CD4-positive, CD25-positive, alpha-beta regulatory T cell (primary cell): ENCODE measurements around the gene DNAJC17. TPM values are rescaled to one million over a fixed set of nuclear protein-coding genes. Genes with fewer than 3 reads are reported as not detected.
A peak's percentile ranks its signal among the peaks of the same experiment; 100 is the strongest.

ENCODE experiments used
- ATAC-seq, 2 donors: fragments of 150-1000 bp; cut with Tn5 transposase; one replicate each; pipeline ENCODE4 v1.10.0; 2021; ENCODE audit warnings: low read depth in 2 of 2, moderate number of reproducible peaks in 2 of 2, moderate library complexity in 1 of 2
- DNase-seq, 3 donors: peaks; one replicate each; pipeline versions ENCODE4 v3.0.0 to v3.0.0-alpha.2; 2012 to 2022; ENCODE audit warnings: mixed read lengths in 1 of 3
- H3K27ac ChIP-seq: one replicate; pipeline ENCODE4 v1.7.0; 2013; ENCODE audit warnings: mild to moderate bottlenecking, low read length; ENCODE audit not compliant: insufficient read depth, poor library complexity, severe bottlenecking
- H3K27me3 ChIP-seq: one replicate; pipeline ENCODE4 v1.7.0; 2013; ENCODE audit warnings: low read length; ENCODE audit not compliant: control insufficient read depth, insufficient read depth
- H3K36me3 ChIP-seq: one replicate; pipeline ENCODE4 v1.7.0; 2013; ENCODE audit warnings: mild to moderate bottlenecking, low read length, moderate library complexity; ENCODE audit not compliant: control insufficient read depth, insufficient read depth
- H3K4me1 ChIP-seq: 2 replicates; pipeline ENCODE4 v1.7.0; 2013; ENCODE audit warnings: mild to moderate bottlenecking, low read length; ENCODE audit not compliant: insufficient read depth, control insufficient read depth, poor library complexity, severe bottlenecking
- H3K4me3 ChIP-seq: one replicate; pipeline ENCODE4 v1.7.0; 2013; ENCODE audit warnings: low read depth, mild to moderate bottlenecking, low read length, moderate library complexity
- H3K9me3 ChIP-seq, 2 experiments: 1 replicate in 1 of 2; 2 replicates in 1 of 2; pipeline ENCODE4 v1.7.0; 2013; ENCODE audit warnings: low read length in 2 of 2, mild to moderate bottlenecking in 1 of 2, moderate library complexity in 1 of 2; ENCODE audit not compliant: control insufficient read depth in 2 of 2
- H3K27ac Mint-ChIP-seq, 3 donors: one replicate each; pipeline ENCODE4 v1.8.0; 2020 to 2022; ENCODE audit warnings: mild to moderate bottlenecking in 3 of 3, mixed read lengths in 3 of 3, moderate library complexity in 2 of 3
- H3K27me3 Mint-ChIP-seq: one replicate; pipeline ENCODE4 v1.8.0; 2022; ENCODE audit warnings: mild to moderate bottlenecking, mixed read lengths
- H3K36me3 Mint-ChIP-seq: one replicate; pipeline ENCODE4 v1.8.0; 2020; ENCODE audit warnings: mixed read lengths
- H3K4me1 Mint-ChIP-seq, 4 donors: one replicate each; pipeline ENCODE4 v1.8.0; 2020 to 2022; ENCODE audit warnings: mixed read lengths in 4 of 4, mild to moderate bottlenecking in 1 of 4
- H3K4me3 Mint-ChIP-seq, 4 donors: one replicate each; pipeline ENCODE4 v1.8.0; 2020 to 2022; ENCODE audit warnings: mild to moderate bottlenecking in 4 of 4, mixed read lengths in 4 of 4, moderate library complexity in 3 of 4
- H3K9me3 Mint-ChIP-seq, 7 donors: one replicate each; pipeline ENCODE4 v1.8.0; 2020 to 2022; ENCODE audit warnings: mixed read lengths in 7 of 7, mild to moderate bottlenecking in 3 of 7, moderate library complexity in 2 of 7
- polyA plus RNA-seq, 4 donors: library from polyadenylated mRNA; unstranded; fragments of 300-500 nt; fragmentation: Illumina TruSeq; gene quantifications; one replicate each; pipeline ENCODE4 v1.2.3, GENCODE V29; 2021
- total RNA-seq: library from RNA; stranded (reverse); gene quantifications from one replicate; pipeline ENCODE4 v1.2.3, GENCODE V29; 2022

DNAJC17 gene
- total and polyA plus RNA-seq, 5 donors from 2014 or later: 23.7 to 32.7 (median 31.1) TPM

DNA sequence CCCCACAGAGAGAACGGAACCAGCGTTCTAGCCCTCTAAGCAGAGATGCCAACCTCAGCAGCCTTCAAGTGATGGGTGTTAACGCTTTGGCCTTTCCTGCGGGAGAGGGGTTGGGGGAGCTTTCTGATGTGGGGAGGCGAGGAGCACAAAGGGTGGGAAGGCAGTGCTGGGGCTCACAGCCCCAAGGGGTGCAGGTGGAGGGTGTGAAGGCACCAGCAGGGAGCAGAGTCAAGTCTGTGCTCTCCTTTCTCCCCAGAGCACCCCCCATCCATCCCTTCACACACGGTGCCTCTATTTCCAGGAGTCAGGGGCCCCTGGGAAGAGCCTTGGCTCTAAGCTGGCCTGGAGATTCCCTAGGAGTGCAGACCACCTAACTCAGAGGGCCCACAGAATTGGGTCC is 33.4 kb downstream of the DNAJC17 start:
- no peak overlapping the region for H3K27ac Mint-ChIP-seq
- DNase-seq: no peak
- Histone ChIP-seq H3K36me3 (peaks cover 44% of the 10 kb centered on the region), H3K4me1 (peaks cover 13% of the 10 kb centered on the region), H3K4me3 (no peak overlapping the region), H3K27me3 (no peaks in the 10 kb centered on the region), H3K9me3 (no peaks in the 10 kb centered on the region), H3K27ac (no peak overlapping the region)
- peaks cover 18% of the 10 kb centered on the region for H3K36me3 Mint-ChIP-seq
- no peaks in the 10 kb centered on the region for H3K27me3 Mint-ChIP-seq
- no peak overlapping the region for H3K4me3 Mint-ChIP-seq
- no peak for ATAC-seq
- H3K4me1 Mint-ChIP-seq: peaks cover 0 to 19% (median 12%) of the 10 kb centered on the region in 4 donors
- no peaks in the 10 kb centered on the region for H3K9me3 Mint-ChIP-seq

DNA sequence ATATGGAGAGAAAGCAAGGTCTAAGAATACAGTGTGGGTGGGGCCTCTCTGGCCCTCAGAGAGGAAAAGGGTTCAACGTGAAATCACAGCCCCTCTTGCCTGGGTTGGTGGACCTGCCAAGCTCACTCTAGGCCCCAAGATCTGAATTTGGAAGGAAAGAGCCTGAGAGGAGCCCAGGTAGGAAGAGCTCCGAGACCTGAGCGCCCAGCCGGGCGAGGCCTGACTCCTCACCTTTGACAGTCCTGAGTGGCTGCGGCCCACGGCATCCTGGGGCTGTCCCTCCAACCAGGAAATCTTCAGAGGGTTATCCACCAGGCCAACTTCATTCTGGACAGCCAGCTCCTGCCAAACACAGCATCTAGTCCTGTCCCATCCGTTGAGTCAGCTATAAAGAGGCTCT is 33.8 kb downstream of the DNAJC17 start:
- Histone ChIP-seq H3K27me3 (no peaks in the 10 kb centered on the region), H3K36me3 (peaks cover 40% of the 10 kb centered on the region)
- H3K36me3 Mint-ChIP-seq: peaks cover 18% of the 10 kb centered on the region

DNA sequence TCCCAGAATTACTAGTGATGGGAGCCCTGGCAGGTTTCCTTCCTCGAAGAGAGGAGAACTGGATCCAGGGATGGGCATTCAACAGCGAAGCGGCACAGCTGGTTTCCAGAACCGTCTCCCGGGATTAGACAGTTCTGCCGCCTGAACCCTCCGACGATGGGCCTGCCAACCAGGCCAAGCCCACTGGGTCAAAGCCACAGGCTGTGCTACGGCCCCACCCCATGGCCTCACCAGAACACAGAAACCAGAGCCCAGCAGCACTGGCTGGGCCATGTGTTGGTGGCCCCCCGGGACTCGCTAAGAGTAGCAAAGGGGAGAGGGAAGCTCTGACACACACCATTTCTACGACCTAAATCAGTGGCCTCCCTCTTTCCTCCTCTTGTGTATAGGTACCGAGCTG is 35.3 kb downstream of the DNAJC17 start:
- peaks cover 15% of the 10 kb centered on the region for H3K36me3 Mint-ChIP-seq
- H3K27me3 ChIP-seq: no peaks in the 10 kb centered on the region
- no peaks in the 10 kb centered on the region for H3K9me3 ChIP-seq
- no peak overlapping the region for H3K4me3 ChIP-seq
- H3K27ac ChIP-seq: no peak overlapping the region
- H3K4me1 Mint-ChIP-seq: peaks cover 0 to 29% (median 15%) of the 10 kb centered on the region in 4 donors
- H3K4me3 Mint-ChIP-seq: no peak overlapping the region
- H3K27ac Mint-ChIP-seq: no peak overlapping the region
- ATAC-seq: no peak
- H3K27me3 Mint-ChIP-seq: no peaks in the 10 kb centered on the region
- H3K9me3 Mint-ChIP-seq: no peaks in the 10 kb centered on the region
- H3K4me1 ChIP-seq: peaks cover 19% of the 10 kb centered on the region
- H3K36me3 ChIP-seq: peaks cover 39% of the 10 kb centered on the region
- no peak for DNase-seq

More for the DNA sequence above, 33.8 kb downstream of the DNAJC17 start:
- H3K27ac ChIP-seq: no peak overlapping the region
- Mint-ChIP-seq H3K4me1 (peaks cover 0 to 23% (median 13%) of the 10 kb centered on the region in 4 donors), H3K27ac (no peak overlapping the region), H3K4me3 (no peak overlapping the region), H3K9me3 (no peaks in the 10 kb centered on the region), H3K27me3 (no peaks in the 10 kb centered on the region)
- H3K9me3 ChIP-seq: no peaks in the 10 kb centered on the region
- H3K4me3 ChIP-seq: no peak overlapping the region
- DNase-seq: no peak
- H3K4me1 ChIP-seq: peaks cover 17% of the 10 kb centered on the region
- ATAC-seq: no peak

DNA sequence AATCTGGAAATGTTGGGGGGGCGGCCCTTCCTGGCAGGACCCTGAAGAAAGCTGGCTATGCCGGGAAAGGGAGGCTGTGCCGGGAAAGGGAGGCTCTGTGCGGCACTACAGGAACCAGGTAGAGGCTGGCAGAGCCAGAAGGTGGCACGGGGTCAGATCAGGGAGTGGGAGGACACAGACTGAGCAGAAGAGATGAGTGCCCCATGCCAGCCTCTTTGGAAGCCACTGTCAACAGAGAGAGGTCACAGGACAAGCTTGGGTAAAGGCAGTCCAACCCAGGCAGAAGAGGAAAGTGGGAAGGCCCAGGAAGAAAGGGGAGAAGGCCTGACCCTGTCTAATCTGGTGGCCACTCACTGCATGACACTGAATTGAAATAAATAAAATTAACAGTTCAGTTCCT is 36.0 kb downstream of the DNAJC17 start:
- H3K27me3 ChIP-seq: no peaks in the 10 kb centered on the region
- H3K27ac ChIP-seq: no peak overlapping the region
- ATAC-seq (no peak), DNase-seq (no peak)
- no peaks in the 10 kb centered on the region for H3K9me3 ChIP-seq
- no peaks in the 10 kb centered on the region for H3K9me3 Mint-ChIP-seq
- H3K4me1 ChIP-seq: peaks cover 19% of the 10 kb centered on the region
- peak overlapping the region in 1 of 3 donors; percentile 94 for H3K27ac Mint-ChIP-seq
- H3K27me3 Mint-ChIP-seq: no peaks in the 10 kb centered on the region
- H3K36me3 ChIP-seq: peaks cover 35% of the 10 kb centered on the region
- no peak overlapping the region for H3K4me3 Mint-ChIP-seq
- H3K4me3 ChIP-seq: no peak overlapping the region
- peaks cover 0 to 30% (median 12%) of the 10 kb centered on the region in 4 donors for H3K4me1 Mint-ChIP-seq
- peaks cover 8% of the 10 kb centered on the region for H3K36me3 Mint-ChIP-seq

DNA sequence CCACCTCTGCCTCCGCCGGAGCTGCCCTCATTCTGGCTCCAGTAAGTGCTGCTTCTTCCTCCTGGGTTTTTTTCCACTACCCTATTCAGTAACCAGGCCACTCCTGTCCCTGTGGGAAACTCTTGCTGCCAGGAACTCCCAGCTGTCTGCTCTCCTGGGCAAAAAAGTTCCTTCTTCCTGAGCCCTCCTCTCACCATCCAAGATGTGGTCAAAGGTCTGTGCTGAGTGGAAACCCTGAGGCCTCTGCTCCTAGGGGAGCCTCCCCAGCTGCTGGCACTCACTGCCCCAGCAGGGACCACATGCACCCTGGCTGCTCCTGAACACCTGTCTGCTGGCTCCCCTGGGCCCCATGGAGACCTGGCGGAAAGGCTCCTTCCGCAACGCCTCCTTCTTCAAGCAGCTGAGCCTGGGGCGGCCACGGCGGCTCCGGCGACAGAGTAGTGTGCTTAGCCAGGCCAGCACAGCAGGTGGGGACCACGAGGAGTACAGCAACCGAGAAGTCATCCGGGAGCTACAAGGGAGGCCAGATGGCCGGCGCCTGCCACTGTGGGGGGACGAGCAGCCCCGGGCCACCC is 37.0 kb downstream of the DNAJC17 start:
- ATAC-seq (no peak), DNase-seq (peak in 1 of 3 donors; percentile 27)
- peak overlapping the region in 3 of 4 donors; percentile 69 to 89 (median 88) for H3K4me3 Mint-ChIP-seq
- no peaks in the 10 kb centered on the region for H3K27me3 Mint-ChIP-seq
- H3K4me3 ChIP-seq: no peak overlapping the region
- peak overlapping the region; percentile 90 to 94 (median 92) for H3K27ac Mint-ChIP-seq
- peaks cover 3 to 40% (median 15%) of the 10 kb centered on the region in 4 donors for H3K4me1 Mint-ChIP-seq
- H3K9me3 ChIP-seq: no peaks in the 10 kb centered on the region
- peaks cover 25% of the 10 kb centered on the region for H3K36me3 ChIP-seq
- H3K9me3 Mint-ChIP-seq: no peaks in the 10 kb centered on the region
- peaks cover 8% of the 10 kb centered on the region for H3K36me3 Mint-ChIP-seq
- peaks cover 29% of the 10 kb centered on the region for H3K4me1 ChIP-seq
- peak overlapping the region; percentile 60 for H3K27ac ChIP-seq
- no peaks in the 10 kb centered on the region for H3K27me3 ChIP-seq

DNA sequence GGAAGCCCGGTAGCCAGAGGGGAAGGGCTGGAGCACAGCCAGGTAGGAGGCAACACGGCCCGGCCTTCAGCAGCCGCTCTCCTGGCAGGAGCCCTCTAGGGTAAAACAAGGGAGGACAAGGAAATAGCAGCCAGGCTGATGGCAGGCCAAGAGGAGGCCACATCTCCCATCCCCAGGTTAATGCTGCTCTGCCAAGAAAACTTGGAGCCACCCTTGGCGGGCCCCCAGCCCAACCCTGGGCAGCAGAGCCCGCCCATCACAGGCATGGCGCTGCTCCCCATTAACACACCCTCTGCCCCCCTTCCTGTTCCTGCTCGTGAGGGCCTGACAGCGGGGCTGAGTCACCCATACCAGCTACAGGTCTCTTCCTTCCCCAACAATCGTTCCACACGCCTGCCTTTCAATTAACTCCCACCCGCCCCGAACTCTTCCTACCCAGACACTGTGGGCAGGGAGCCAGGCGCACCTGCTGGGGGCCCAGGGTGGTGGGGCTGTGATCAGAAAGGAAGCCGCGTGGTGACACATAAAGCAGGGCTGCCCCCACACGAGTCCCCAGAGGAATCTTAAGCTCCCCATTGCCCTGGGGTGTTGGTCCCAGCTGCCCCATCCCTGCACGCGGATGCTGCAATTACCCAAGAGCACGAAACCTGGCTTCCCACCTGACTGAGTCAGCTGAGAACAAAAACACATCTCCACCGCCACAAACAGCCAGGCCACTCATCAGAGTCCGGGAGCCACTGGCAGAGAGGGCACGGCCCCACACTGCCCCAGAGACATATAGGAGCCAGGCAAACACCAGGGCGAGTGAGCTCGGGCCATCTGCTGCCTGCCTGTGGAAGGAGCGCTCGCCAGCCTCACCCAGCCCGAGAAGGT is 37.8 kb downstream of the DNAJC17 start, which contains the start of gene C15orf62:
TSS of gene C15orf62 (plus strand) at position 707 of the 873 bp plus-strand sequence. CDS start 516 bp downstream, outside the sequence.
- Mint-ChIP-seq H3K4me1 (peaks cover 7 to 47% (median 19%) of the 10 kb centered on the region in 4 donors), H3K27me3 (no peaks in the 10 kb centered on the region), H3K36me3 (peaks cover 3% of the 10 kb centered on the region), H3K9me3 (no peaks in the 10 kb centered on the region), H3K27ac (peak within 1 kb of the TSS; percentile 92 to 94 (median 92)), H3K4me3 (peak within 1 kb of the TSS; percentile 69 to 89 (median 84))
- peak within 1 kb of the TSS; percentile 60 for H3K27ac ChIP-seq
- H3K27me3 ChIP-seq: no peaks in the 10 kb centered on the region
- peaks cover 17% of the 10 kb centered on the region for H3K36me3 ChIP-seq
- peaks cover 36% of the 10 kb centered on the region for H3K4me1 ChIP-seq
- no peaks in the 10 kb centered on the region for H3K9me3 ChIP-seq
- ATAC-seq (peak; percentile 64 to 75), DNase-seq (peak; percentile 34 to 71 (median 45))
- H3K4me3 ChIP-seq: no peak within 1 kb of the TSS

DNA sequence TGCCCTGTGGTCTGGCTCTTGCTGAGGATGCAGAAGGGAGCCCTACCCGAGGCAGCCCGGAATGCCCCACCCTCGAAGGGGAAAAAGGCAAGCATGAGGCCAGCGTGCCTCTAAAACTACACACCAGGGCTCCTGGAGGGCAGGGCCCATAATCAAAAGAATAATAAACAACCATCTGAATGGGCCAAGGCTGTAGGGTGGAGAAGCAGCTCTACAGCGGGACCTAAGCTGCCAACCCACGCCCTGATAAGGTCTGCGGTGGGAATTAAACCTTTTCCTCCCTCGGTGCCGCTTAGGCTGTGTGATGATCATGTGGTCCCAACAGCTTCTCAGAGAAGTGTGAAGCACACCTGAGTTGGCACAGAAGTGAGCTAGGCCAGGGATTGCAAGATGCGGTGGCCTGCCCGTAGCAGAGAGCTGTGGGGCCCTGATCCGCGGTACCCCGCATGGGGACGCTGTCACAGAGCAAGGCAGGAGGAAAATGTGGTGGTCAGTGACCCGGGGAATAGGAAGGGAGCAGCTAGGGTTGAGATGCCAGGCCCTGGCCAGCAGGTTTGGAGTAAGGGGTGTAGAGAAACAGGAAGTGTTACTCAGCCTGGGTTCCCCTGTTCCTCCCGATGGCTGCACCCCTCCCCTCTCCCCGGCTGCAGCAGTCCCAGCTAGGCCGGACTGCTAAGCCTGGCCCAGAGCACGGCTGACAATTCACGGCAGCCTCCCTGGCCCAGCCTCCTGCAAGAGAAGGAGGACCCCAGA is 38.6 kb downstream of the DNAJC17 start:
- Mint-ChIP-seq H3K36me3 (no peaks in the 10 kb centered on the region), H3K27ac (peak overlapping the region; percentile 66 to 94 (median 92)), H3K9me3 (no peaks in the 10 kb centered on the region), H3K4me3 (peak overlapping the region; percentile 62 to 89 (median 84)), H3K4me1 (peaks cover 7 to 49% (median 19%) of the 10 kb centered on the region in 4 donors), H3K27me3 (no peaks in the 10 kb centered on the region)
- Histone ChIP-seq H3K27ac (peak overlapping the region; percentile 60), H3K27me3 (no peaks in the 10 kb centered on the region), H3K36me3 (peaks cover 11% of the 10 kb centered on the region), H3K4me1 (peaks cover 42% of the 10 kb centered on the region), H3K4me3 (no peak overlapping the region), H3K9me3 (no peaks in the 10 kb centered on the region)
- ATAC-seq: no peak
- peak in 1 of 3 donors; percentile 36 for DNase-seq
